Fibroblast of lung (primary cell): Measurements from ENCODE around the gene COL25A1.
"Not testable (repeated sequence)": the region's sequence is repeated elsewhere in the genome, so short reads cannot be mapped to it uniquely, and the experiment has no call there.

Source experiments
- EZH2 ChIP-seq: IDR thresholded peaks from 2 replicates; pipeline ENCODE4 v1.5.1; 2012; ENCODE audit warnings: low read length, control low read depth, mild to moderate bottlenecking; ENCODE audit errors: missing control alignments
- TF ChIP-seq, protein P1 (sequence below), 2 donors: IDR thresholded peaks in 1 of 2; conservative IDR thresholded peaks in 1 of 2; 1 replicate in 1 of 2; 2 replicates in 1 of 2; pipeline ENCODE4 v1.5.1; 2011 to 2012; ENCODE audit warnings: low read length in 2 of 2, control low read depth in 1 of 2, inconsistent platforms in 1 of 2, low read depth in 1 of 2, mild to moderate bottlenecking in 1 of 2

DNA sequence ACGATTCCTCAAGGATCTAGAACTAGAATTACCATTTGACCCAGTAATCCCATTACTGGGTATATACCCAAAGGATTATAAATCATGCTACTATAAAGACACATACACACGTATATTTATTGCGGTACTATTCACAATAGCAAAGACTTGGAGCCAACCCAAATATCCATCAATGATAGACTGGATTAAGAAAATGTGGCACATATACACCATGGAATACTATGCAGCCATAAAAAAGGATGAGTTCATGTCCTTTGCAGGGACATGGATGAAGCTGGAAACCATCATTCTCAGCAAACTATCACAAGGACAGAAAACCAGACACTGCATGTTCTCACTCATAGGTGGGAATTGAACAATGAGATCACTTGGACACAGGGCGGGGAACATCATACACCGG is 368.5 kb downstream of the COL25A1 start:
- TF ChIP-seq, protein P1, sequence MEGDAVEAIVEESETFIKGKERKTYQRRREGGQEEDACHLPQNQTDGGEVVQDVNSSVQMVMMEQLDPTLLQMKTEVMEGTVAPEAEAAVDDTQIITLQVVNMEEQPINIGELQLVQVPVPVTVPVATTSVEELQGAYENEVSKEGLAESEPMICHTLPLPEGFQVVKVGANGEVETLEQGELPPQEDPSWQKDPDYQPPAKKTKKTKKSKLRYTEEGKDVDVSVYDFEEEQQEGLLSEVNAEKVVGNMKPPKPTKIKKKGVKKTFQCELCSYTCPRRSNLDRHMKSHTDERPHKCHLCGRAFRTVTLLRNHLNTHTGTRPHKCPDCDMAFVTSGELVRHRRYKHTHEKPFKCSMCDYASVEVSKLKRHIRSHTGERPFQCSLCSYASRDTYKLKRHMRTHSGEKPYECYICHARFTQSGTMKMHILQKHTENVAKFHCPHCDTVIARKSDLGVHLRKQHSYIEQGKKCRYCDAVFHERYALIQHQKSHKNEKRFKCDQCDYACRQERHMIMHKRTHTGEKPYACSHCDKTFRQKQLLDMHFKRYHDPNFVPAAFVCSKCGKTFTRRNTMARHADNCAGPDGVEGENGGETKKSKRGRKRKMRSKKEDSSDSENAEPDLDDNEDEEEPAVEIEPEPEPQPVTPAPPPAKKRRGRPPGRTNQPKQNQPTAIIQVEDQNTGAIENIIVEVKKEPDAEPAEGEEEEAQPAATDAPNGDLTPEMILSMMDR (conservative IDR thresholded peaks at IDR 0.05 in 1 of 2, IDR thresholded peaks at IDR 0.05 in 1 of 2; ENCODE audit: low read depth in 1 of 2, low read length in 2 of 2), result not testable (repeated sequence)
- not testable (repeated sequence) for TF ChIP-seq EZH2
